Measurements from ENCODE around the gene OCA2.

Gene OCA2

GRCh38 chr15:28105224-28105791, 6.2 kb upstream of the OCA2 start:
- no peak for DNase-seq (ENCODE audit: low read depth in 2 of 2, low spot score in 1 of 2)

GRCh38 chr15:28104326-28104725, 5.2 kb upstream of the OCA2 start:
- no peak for DNase-seq (ENCODE audit: low read depth in 2 of 2, low spot score in 1 of 2)

- no peak for DNase-seq (ENCODE audit: low read depth in 2 of 2, low spot score in 1 of 2)
These were observed 4.7 kb upstream of the OCA2 start for GRCh38 chr15:28103831-28104230.

GRCh38 chr15:28101983-28102441, 2.9 kb upstream of the OCA2 start:
- no peak for DNase-seq (ENCODE audit: low read depth in 2 of 2, low spot score in 1 of 2)

- DNase-seq (ENCODE audit: low read depth in 2 of 2, low spot score in 1 of 2), result no peak
These were observed 2.1 kb upstream of the OCA2 start for GRCh38 chr15:28101201-28101600.

- DNase-seq (ENCODE audit: low read depth in 2 of 2, low spot score in 1 of 2), result no peak
These were observed 1.5 kb upstream of the OCA2 start for GRCh38 chr15:28100516-28101195.

GRCh38 chr15:28099555-28100140, 533 bp upstream of the OCA2 start:
- DNase-seq (ENCODE audit: low read depth in 2 of 2, low spot score in 1 of 2), result no peak

- DNase-seq (ENCODE audit: low read depth in 2 of 2, low spot score in 1 of 2), result no peak
These were observed 752 bp downstream of the OCA2 start for GRCh38 chr15:28098360-28098765.

GRCh38 chr15:28097656-28098359, 1.3 kb downstream of the OCA2 start:
- DNase-seq (ENCODE audit: low read depth in 2 of 2, low spot score in 1 of 2), result no peak

- no peak for DNase-seq (ENCODE audit: low read depth in 2 of 2, low spot score in 1 of 2)
These were observed 2.3 kb downstream of the OCA2 start for GRCh38 chr15:28096670-28097431.

GRCh38 chr15:28096411-28096669, 2.8 kb downstream of the OCA2 start:
- no peak for DNase-seq (ENCODE audit: low read depth in 2 of 2, low spot score in 1 of 2)

GRCh38 chr15:28094732-28095521, 4.2 kb downstream of the OCA2 start:
- no peak for DNase-seq (ENCODE audit: low read depth in 2 of 2, low spot score in 1 of 2)

GRCh38 chr15:28093752-28094535, 5.2 kb downstream of the OCA2 start:
- no peak for DNase-seq (ENCODE audit: low read depth in 2 of 2, low spot score in 1 of 2)

GRCh38 chr15:28091313-28091712, 7.8 kb downstream of the OCA2 start:
- no peak for DNase-seq (ENCODE audit: low read depth in 2 of 2, low spot score in 1 of 2)

GRCh38 chr15:28086175-28086703, 12.9 kb downstream of the OCA2 start:
- DNase-seq (ENCODE audit: low read depth in 2 of 2, low spot score in 1 of 2), result peak in 1 of 2 donors; percentile 26

- DNase-seq (ENCODE audit: low read depth in 2 of 2, low spot score in 1 of 2), result no peak
These were observed 13.5 kb downstream of the OCA2 start for GRCh38 chr15:28085489-28086174.

- DNase-seq (ENCODE audit: low read depth in 2 of 2, low spot score in 1 of 2), result no peak
These were observed 14.6 kb downstream of the OCA2 start for GRCh38 chr15:28084547-28084946.

GRCh38 chr15:28082891-28083684, 16.0 kb downstream of the OCA2 start:
- no peak for DNase-seq (ENCODE audit: low read depth in 2 of 2, low spot score in 1 of 2)

All from stimulated activated CD8-positive, alpha-beta memory T cell treated with anti-CD3 and anti-CD28 coated beads, Interleukin-4, amount 100 ng/mL, for 4 hours (primary cell).